Mesodermal cell (in vitro differentiated cells): Measurements from ENCODE around the gene POLR1A.

Experiments used
- H3K27ac ChIP-seq: 2 replicates; pipeline ENCODE4 v1.7.0; 2013; ENCODE audit warnings: mild to moderate bottlenecking, low read depth, low read length, moderate library complexity; ENCODE audit not compliant: severe bottlenecking
- H3K36me3 ChIP-seq: 2 replicates; pipeline ENCODE4 v1.7.1; 2013; ENCODE audit warnings: mild to moderate bottlenecking, low read length, moderate library complexity; ENCODE audit not compliant: control insufficient read depth, insufficient read depth
- H3K4me1 ChIP-seq: one replicate; pipeline ENCODE4 v1.7.1; 2013; ENCODE audit warnings: mild to moderate bottlenecking, low read length; ENCODE audit not compliant: insufficient read depth, control insufficient read depth, poor library complexity, severe bottlenecking
- H3K4me3 ChIP-seq: 2 replicates; pipeline ENCODE4 v1.7.0; 2013; ENCODE audit warnings: low read length, control low read depth, mild to moderate bottlenecking; ENCODE audit not compliant: insufficient read depth, poor library complexity, severe bottlenecking; ENCODE audit errors: extremely low read depth
- H3K9me3 ChIP-seq: 2 replicates; pipeline ENCODE4 v1.7.1; 2013; ENCODE audit warnings: mild to moderate bottlenecking, low read length, moderate library complexity; ENCODE audit not compliant: control insufficient read depth
- WGBS, 2 experiments: methylation state at CpG; one replicate each; pipeline ENCODE4 v1.1.5; 2013; ENCODE audit warnings: missing lambda C conversion rate in 2 of 2; ENCODE audit not compliant: insufficient coverage in 2 of 2; 5-methylcytosine and 5-hydroxymethylcytosine counted together

POLR1A gene

GRCh38 chr2:86047575-86048382, 57.9 kb downstream of the POLR1A start:
- H3K27ac ChIP-seq: no peak overlapping the region
- no peaks in the 10 kb centered on the region for H3K9me3 ChIP-seq
- no peak overlapping the region for H3K4me3 ChIP-seq
- H3K4me1 ChIP-seq: no peaks in the 10 kb centered on the region
- peaks cover 94% of the 10 kb centered on the region for H3K36me3 ChIP-seq
- 96 to 98% methylated on average over 4 to 6 of the region's 8 CpGs for WGBS, 2 experiments

- Histone ChIP-seq H3K27ac (no peak overlapping the region), H3K4me3 (no peak overlapping the region), H3K36me3 (peaks cover 95% of the 10 kb centered on the region), H3K9me3 (no peaks in the 10 kb centered on the region), H3K4me1 (no peaks in the 10 kb centered on the region)
- WGBS, 2 experiments: 92 to 93% methylated on average over 5 to 6 of the region's 6 CpGs
Measured at GRCh38 chr2:86045541-86045940, 60.1 kb downstream of the POLR1A start.

- no peaks in the 10 kb centered on the region for H3K9me3 ChIP-seq
- WGBS, 2 experiments: 96 to 97% methylated on average over 3 to 4 of the region's 4 CpGs
Measured at GRCh38 chr2:86044614-86045013, 61.1 kb downstream of the POLR1A start.

GRCh38 chr2:86044045-86044444, 61.6 kb downstream of the POLR1A start:
- 95 to 100% methylated on average over 7 to 11 of the region's 12 CpGs for WGBS, 2 experiments
- H3K4me1 ChIP-seq: no peaks in the 10 kb centered on the region
- no peak overlapping the region for H3K4me3 ChIP-seq
- no peaks in the 10 kb centered on the region for H3K9me3 ChIP-seq
- no peak overlapping the region for H3K27ac ChIP-seq
- peaks cover 99% of the 10 kb centered on the region for H3K36me3 ChIP-seq

More at GRCh38 chr2:86044614-86045013, 61.1 kb downstream of the POLR1A start:
- no peak overlapping the region for H3K27ac ChIP-seq
- H3K36me3 ChIP-seq: peaks cover 99% of the 10 kb centered on the region
- H3K4me3 ChIP-seq: no peak overlapping the region
- H3K4me1 ChIP-seq: no peaks in the 10 kb centered on the region

- Histone ChIP-seq H3K9me3 (no peaks in the 10 kb centered on the region), H3K36me3 (peaks cover 98% of the 10 kb centered on the region), H3K4me3 (no peak overlapping the region), H3K4me1 (peaks cover under 1% of the 10 kb centered on the region), H3K27ac (no peak overlapping the region)
- 97% methylated on average over 10 of the region's 12 CpGs for WGBS, 2 experiments
Measured at GRCh38 chr2:86042256-86043168, 63.2 kb downstream of the POLR1A start.

- WGBS, 2 experiments: 91 to 98% methylated on average over 8 to 10 of the region's 12 CpGs
- H3K36me3 ChIP-seq: peaks cover 91% of the 10 kb centered on the region
- no peak overlapping the region for H3K4me3 ChIP-seq
Measured at GRCh38 chr2:86039963-86040655, 65.6 kb downstream of the POLR1A start.

GRCh38 chr2:86039178-86039962, 66.3 kb downstream of the POLR1A start:
- H3K27ac ChIP-seq: no peak overlapping the region
- no peak overlapping the region for H3K4me3 ChIP-seq
- H3K4me1 ChIP-seq: peaks cover 16% of the 10 kb centered on the region
- 94 to 97% methylated on average over 9 of the region's 9 CpGs for WGBS, 2 experiments
- H3K36me3 ChIP-seq: peaks cover 92% of the 10 kb centered on the region
- no peaks in the 10 kb centered on the region for H3K9me3 ChIP-seq

More at GRCh38 chr2:86039963-86040655, 65.6 kb downstream of the POLR1A start:
- Histone ChIP-seq H3K9me3 (no peaks in the 10 kb centered on the region), H3K27ac (no peak overlapping the region), H3K4me1 (peaks cover 16% of the 10 kb centered on the region)

GRCh38 chr2:86038291-86039081, 67.2 kb downstream of the POLR1A start:
- WGBS, 2 experiments: 95 to 99% methylated on average over 10 of the region's 12 CpGs
- Histone ChIP-seq H3K9me3 (no peaks in the 10 kb centered on the region), H3K36me3 (peaks cover 92% of the 10 kb centered on the region), H3K27ac (no peak overlapping the region), H3K4me1 (peaks cover 16% of the 10 kb centered on the region), H3K4me3 (no peak overlapping the region)

- 79 to 96% methylated on average over 2 to 5 of the region's 7 CpGs for WGBS, 2 experiments
- Histone ChIP-seq H3K36me3 (peaks cover 92% of the 10 kb centered on the region), H3K27ac (no peak overlapping the region), H3K4me1 (peaks cover 16% of the 10 kb centered on the region), H3K4me3 (no peak overlapping the region), H3K9me3 (no peaks in the 10 kb centered on the region)
Measured at GRCh38 chr2:86037795-86038192, 67.9 kb downstream of the POLR1A start.
